ENCODE data around the gene CHRM4.

- no peak for TF ChIP-seq POLR2A (IDR thresholded peaks at IDR 0.05)
- TF ChIP-seq CTCF (IDR thresholded peaks at IDR 0.05) = no peak
These were observed 14.3 kb downstream of the CHRM4 start for GRCh38 chr11:46377290-46377689.
